ENCODE data around the gene ZNF668. TPM values are rescaled to one million over a fixed set of nuclear protein-coding genes. Genes with fewer than 3 reads are reported as not detected.
"Not testable (repeated sequence)": the region's sequence is repeated elsewhere in the genome, so short reads cannot be mapped to it uniquely, and the experiment has no call there.

The ZNF668 gene
- total RNA-seq, 1 donor from 2014 or later = 45.4 TPM

- DNase-seq (ENCODE audit: low read depth) = no peak
Observed at GRCh38 chr16:31061126-31061812, 12.8 kb downstream of the ZNF668 start.

GRCh38 chr16:31055613-31056012, 18.4 kb downstream of the ZNF668 start:
- no peak for DNase-seq (ENCODE audit: low read depth)

- peak; percentile 96 for DNase-seq (ENCODE audit: low read depth)
Observed at GRCh38 chr16:31052114-31052513, 21.9 kb downstream of the ZNF668 start.

- DNase-seq (ENCODE audit: low read depth) = peak; percentile 73
Observed at GRCh38 chr16:31050280-31051030, 23.6 kb downstream of the ZNF668 start.

GRCh38 chr16:31043898-31044481, 30.1 kb downstream of the ZNF668 start:
- DNase-seq (ENCODE audit: low read depth) = no peak

GRCh38 chr16:31043352-31043751, 30.7 kb downstream of the ZNF668 start:
- peak; percentile 42 for DNase-seq (ENCODE audit: low read depth)

GRCh38 chr16:31042866-31043265, 31.2 kb downstream of the ZNF668 start:
- no peak for DNase-seq (ENCODE audit: low read depth)

- no peak for DNase-seq (ENCODE audit: low read depth)
Observed at GRCh38 chr16:31038993-31039392, 35.0 kb downstream of the ZNF668 start.

- no peak for DNase-seq (ENCODE audit: low read depth)
Observed at GRCh38 chr16:31036691-31037090, 37.3 kb downstream of the ZNF668 start.

- peak; percentile 92 for DNase-seq (ENCODE audit: low read depth)
Observed at GRCh38 chr16:31033709-31034492, 40.1 kb downstream of the ZNF668 start.

- peak; percentile 99 for DNase-seq (ENCODE audit: low read depth)
Observed at GRCh38 chr16:31032736-31033708, 41.0 kb downstream of the ZNF668 start, which contains the start of gene STX4. Gene STX4, plus strand, starts transcription at chr16:31033558. Its CDS starts 248 bp downstream, at chr16:31033806.

GRCh38 chr16:31031276-31031675, 42.8 kb downstream of the ZNF668 start:
- no peak for DNase-seq (ENCODE audit: low read depth)

GRCh38 chr16:31029272-31029671, 44.8 kb downstream of the ZNF668 start:
- DNase-seq (ENCODE audit: low read depth) = no peak

- no peak for DNase-seq (ENCODE audit: low read depth)
Observed at GRCh38 chr16:31025339-31025738, 48.7 kb downstream of the ZNF668 start.

GRCh38 chr16:31023627-31024226, 50.3 kb downstream of the ZNF668 start:
- no peak for DNase-seq (ENCODE audit: low read depth)

GRCh38 chr16:31023252-31023602, 50.8 kb downstream of the ZNF668 start:
- DNase-seq (ENCODE audit: low read depth) = no peak

GRCh38 chr16:31022544-31023251, 51.3 kb downstream of the ZNF668 start:
- DNase-seq (ENCODE audit: low read depth) = peak; percentile 68

- no peak for DNase-seq (ENCODE audit: low read depth)
Observed at GRCh38 chr16:31020536-31020935, 53.5 kb downstream of the ZNF668 start.

GRCh38 chr16:31017756-31018155, 56.3 kb downstream of the ZNF668 start:
- DNase-seq (ENCODE audit: low read depth) = not testable (repeated sequence)

Measured in myocyte (in vitro differentiated cells).